ENCODE data around the gene DOK7. TPM values are rescaled to one million over a fixed set of nuclear protein-coding genes. Genes with fewer than 3 reads are reported as not detected.
A peak's percentile ranks its signal among the peaks of the same experiment; 100 is the strongest.

The DOK7 gene
- total and polyA plus RNA-seq, 9 donors: 0.19 to 33.4 (median 2.2) TPM; not detected in 3

DNA sequence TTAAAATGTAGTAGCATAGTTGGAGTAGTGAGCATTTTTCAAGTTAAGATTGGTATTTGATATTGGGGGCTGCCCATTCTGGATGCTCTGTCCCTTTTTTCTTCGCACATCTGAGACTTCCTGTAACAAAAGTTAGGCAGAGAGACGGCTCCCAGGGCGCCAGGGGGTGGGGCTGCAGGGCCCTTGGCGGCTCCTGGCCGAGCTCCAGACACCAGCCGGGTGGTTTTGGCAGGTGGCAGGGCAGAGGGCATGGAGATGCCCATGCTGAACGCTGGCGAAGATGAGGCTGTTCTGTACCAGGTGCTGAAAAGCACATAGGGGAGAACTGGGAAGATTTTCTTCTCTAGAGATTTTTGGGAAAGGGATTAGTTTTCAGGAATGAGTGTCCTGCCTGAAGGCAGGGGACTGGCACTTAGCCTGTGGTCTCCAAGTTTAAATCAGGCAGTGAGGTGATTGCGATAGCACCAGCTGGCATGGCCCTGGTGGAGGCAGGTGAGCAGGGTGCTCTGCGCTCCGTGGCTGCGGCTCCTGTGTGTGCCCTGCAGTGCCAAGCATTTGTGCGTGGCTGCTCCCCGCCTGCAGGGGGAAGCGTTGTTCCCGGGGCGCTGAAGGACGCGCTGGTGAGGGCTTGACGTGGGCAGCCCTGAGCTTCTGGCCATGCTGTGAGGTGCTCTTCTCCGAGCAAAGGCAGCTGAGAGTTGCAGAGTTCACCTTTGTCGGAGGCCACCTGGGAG lies 44.9 kb upstream of the DOK7 start:
- no peaks in the 10 kb centered on the region for H3K9me3 ChIP-seq
- 85 to 91% (median 89%) methylated on average over 22 of the region's 22 CpGs for WGBS, 3 donors
- no peak overlapping the region for H3K4me3 ChIP-seq
- H3K36me3 ChIP-seq: no peaks in the 10 kb centered on the region
- H3K27ac ChIP-seq: no peak overlapping the region
- DNase-seq: peak in 3 of 5 donors; percentile 9 to 31 (median 20)
- peaks cover 6% of the 10 kb centered on the region for H3K4me1 ChIP-seq (ENCODE audit: insufficient read depth)
- H3K27me3 ChIP-seq: no peaks in the 10 kb centered on the region
- intact Hi-C loops (cut with DNase I): no loop called here
- TF ChIP-seq, protein P1, sequence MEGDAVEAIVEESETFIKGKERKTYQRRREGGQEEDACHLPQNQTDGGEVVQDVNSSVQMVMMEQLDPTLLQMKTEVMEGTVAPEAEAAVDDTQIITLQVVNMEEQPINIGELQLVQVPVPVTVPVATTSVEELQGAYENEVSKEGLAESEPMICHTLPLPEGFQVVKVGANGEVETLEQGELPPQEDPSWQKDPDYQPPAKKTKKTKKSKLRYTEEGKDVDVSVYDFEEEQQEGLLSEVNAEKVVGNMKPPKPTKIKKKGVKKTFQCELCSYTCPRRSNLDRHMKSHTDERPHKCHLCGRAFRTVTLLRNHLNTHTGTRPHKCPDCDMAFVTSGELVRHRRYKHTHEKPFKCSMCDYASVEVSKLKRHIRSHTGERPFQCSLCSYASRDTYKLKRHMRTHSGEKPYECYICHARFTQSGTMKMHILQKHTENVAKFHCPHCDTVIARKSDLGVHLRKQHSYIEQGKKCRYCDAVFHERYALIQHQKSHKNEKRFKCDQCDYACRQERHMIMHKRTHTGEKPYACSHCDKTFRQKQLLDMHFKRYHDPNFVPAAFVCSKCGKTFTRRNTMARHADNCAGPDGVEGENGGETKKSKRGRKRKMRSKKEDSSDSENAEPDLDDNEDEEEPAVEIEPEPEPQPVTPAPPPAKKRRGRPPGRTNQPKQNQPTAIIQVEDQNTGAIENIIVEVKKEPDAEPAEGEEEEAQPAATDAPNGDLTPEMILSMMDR (IDR thresholded peaks at IDR 0.05): no peak
- TF ChIP-seq EP300 (IDR thresholded peaks at IDR 0.05): no peak

DNA sequence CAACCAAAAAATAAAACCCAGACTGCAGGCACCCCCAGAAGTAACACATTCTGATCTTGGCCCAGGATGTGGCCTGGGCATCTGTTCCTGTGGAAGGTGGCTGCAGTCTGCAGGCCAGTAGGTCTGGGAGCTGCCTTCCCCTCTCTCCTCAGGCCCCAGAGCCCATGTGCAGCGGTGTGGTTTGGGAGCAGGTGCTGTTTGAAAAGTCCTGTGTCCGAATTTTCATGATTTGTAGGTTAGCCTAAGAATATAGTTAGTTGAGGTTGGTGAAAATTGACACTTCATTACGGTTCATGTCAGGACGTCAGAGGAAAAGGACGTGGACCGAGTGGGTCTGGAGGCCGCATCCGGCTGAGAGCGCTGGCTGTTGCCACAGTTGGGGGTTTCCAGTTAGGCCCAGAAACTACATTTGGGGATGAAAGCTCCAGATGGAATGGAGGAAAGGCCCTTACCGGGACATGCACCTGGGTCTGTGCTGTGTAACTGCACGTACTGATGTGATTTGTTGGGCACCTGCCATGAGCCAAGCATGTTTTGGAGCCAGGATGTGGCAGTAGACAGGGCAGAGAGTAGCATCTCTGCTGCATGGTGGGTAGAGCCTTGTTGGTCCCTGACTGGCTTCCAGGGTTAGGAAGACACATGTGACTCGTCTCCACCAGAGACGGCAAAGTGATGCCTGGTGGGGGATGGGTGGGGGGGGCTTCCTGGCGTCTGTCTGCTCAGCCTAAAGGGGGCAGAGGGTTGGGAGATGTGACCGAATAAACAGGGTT lies 43.1 kb upstream of the DOK7 start:
- TF ChIP-seq EP300 (IDR thresholded peaks at IDR 0.05) (no peak), POLR2A (IDR thresholded peaks at IDR 0.05) (no peak)
- TF ChIP-seq, protein P1 (IDR thresholded peaks at IDR 0.05): no peak
- intact Hi-C loops (cut with DNase I): no loop called here

DNA sequence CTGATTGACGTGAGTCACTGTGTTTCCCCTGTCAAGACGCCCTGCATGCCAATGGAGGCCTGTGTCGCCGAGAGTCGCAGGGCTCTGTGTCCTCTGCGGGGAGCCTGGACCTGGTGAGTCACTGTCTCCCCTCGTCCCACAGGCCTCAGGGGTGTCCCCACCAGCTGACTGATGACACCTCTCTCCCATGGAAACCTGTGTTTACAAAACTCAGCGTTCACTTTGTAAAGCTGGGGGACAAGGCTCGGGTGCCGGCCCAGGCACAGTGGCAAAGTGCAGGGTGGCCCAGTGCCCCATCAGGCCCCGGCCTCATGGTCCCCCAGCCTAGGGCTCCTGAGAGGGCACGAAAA lies 42.5 kb upstream of the DOK7 start:
- H3K4me3 ChIP-seq: no peak overlapping the region
- intact Hi-C loops (cut with DNase I): no loop called here
- DNase-seq: peak in 3 of 5 donors; percentile 12 to 26 (median 12)
- peaks cover under 1% of the 10 kb centered on the region for H3K4me1 ChIP-seq (ENCODE audit: insufficient read depth)
- no peaks in the 10 kb centered on the region for H3K9me3 ChIP-seq
- TF ChIP-seq, protein P1 (IDR thresholded peaks at IDR 0.05): no peak
- WGBS, 3 donors: 88 to 92% (median 91%) methylated on average over 12 of the region's 12 CpGs
- H3K27me3 ChIP-seq: no peaks in the 10 kb centered on the region
- no peak overlapping the region for H3K27ac ChIP-seq
- H3K36me3 ChIP-seq: no peaks in the 10 kb centered on the region

More for the DNA sequence above, 43.1 kb upstream of the DOK7 start:
- DNase-seq: peak in 2 of 5 donors; percentile 6 to 11
- Histone ChIP-seq H3K9me3 (no peaks in the 10 kb centered on the region), H3K27ac (no peak overlapping the region), H3K4me1 (ENCODE audit: insufficient read depth) (peaks cover 3% of the 10 kb centered on the region), H3K27me3 (no peaks in the 10 kb centered on the region), H3K4me3 (no peak overlapping the region), H3K36me3 (no peaks in the 10 kb centered on the region)
- 87 to 93% (median 91%) methylated on average over 15 of the region's 15 CpGs for WGBS, 3 donors

DNA sequence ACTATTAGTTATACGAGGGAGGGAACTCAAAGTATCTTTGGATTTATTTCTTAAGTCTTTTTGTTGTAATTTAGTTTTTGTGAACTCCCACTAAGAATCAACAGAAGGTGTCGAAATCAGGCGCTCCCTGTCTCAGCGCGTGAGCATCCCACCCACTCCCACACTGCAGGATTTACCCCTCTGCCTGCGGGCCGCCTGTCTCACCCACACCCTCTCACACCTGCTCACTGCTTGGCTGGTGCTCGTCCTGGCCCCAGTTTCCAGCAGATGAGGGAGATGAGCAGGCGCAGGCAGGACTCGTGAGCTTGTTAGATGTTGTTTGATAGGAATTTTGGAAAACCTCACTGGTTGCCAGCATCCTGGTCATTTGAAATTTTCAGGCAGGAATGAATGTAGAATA lies 42.1 kb upstream of the DOK7 start:
- 90 to 95% (median 94%) methylated on average over 10 of the region's 10 CpGs for WGBS, 3 donors

More for the DNA sequence above, 42.1 kb upstream of the DOK7 start:
- DNase-seq: peak in 2 of 5 donors; percentile 14 to 25
- H3K27ac ChIP-seq: no peak overlapping the region
- H3K36me3 ChIP-seq: no peaks in the 10 kb centered on the region
- no peaks in the 10 kb centered on the region for H3K4me1 ChIP-seq (ENCODE audit: insufficient read depth)
- no peak overlapping the region for H3K4me3 ChIP-seq
- H3K9me3 ChIP-seq: no peaks in the 10 kb centered on the region
- no peaks in the 10 kb centered on the region for H3K27me3 ChIP-seq
- intact Hi-C loops (cut with DNase I): no loop called here
- TF ChIP-seq POLR2A (IDR thresholded peaks at IDR 0.05): no peak
- TF ChIP-seq, protein P1 (IDR thresholded peaks at IDR 0.05): no peak
- TF ChIP-seq EP300 (IDR thresholded peaks at IDR 0.05): no peak
